Activated CD8-positive, alpha-beta T cell treated with anti-CD3 and anti-CD28 coated beads for 36 hours (primary cell): ENCODE results near the gene SLC35A2. TPM values are rescaled to one million over a fixed set of nuclear protein-coding genes. Genes with fewer than 3 reads are reported as not detected.

Source experiments
- ATAC-seq: fragments of 200-7000 bp; cut with Tn5 transposase; one replicate; pipeline ENCODE4 v1.10.0; 2021; ENCODE audit warnings: mild to moderate bottlenecking, moderate library complexity
- CTCF ChIA-PET: fragments of 350-600 bp; sonication (Branson Sonifier 250); formaldehyde crosslinking; loops from one replicate; lab custom pipeline; 2021; ENCODE audit warnings: antibody characterized with exemption; lab: Charles Lee
- POLR2A ChIA-PET: fragments of 350-600 bp; sonication (Branson Sonifier 250); formaldehyde crosslinking; loops from one replicate; lab custom pipeline; 2021; ENCODE audit warnings: antibody characterized with exemption; lab: Charles Lee
- DNase-seq: peaks from one replicate; pipeline ENCODE4 v3.0.0-alpha.2; 2020
- H3K27ac Mint-ChIP-seq: one replicate; pipeline ENCODE4 v1.8.0; 2021; ENCODE audit warnings: mild to moderate bottlenecking, mixed read lengths
- H3K27me3 Mint-ChIP-seq: one replicate; pipeline ENCODE4 v1.8.0; 2021; ENCODE audit warnings: mixed read lengths
- H3K36me3 Mint-ChIP-seq: one replicate; pipeline ENCODE4 v1.8.0; 2021; ENCODE audit warnings: low read depth, mixed read lengths
- H3K4me1 Mint-ChIP-seq: one replicate; pipeline ENCODE4 v1.8.0; 2021; ENCODE audit warnings: low read depth, mixed read lengths
- H3K4me3 Mint-ChIP-seq: one replicate; pipeline ENCODE4 v1.8.0; 2021; ENCODE audit warnings: mild to moderate bottlenecking, moderate library complexity, mixed read lengths
- H3K9me3 Mint-ChIP-seq: one replicate; pipeline ENCODE4 v1.8.0; 2021; ENCODE audit warnings: mixed read lengths
- intact Hi-C: fragments of 100-400 bp; cut with micrococcal nuclease; formaldehyde crosslinking; loops from one replicate; pipeline ENCODE4 v1.10.0; 2022
- total RNA-seq, 2 experiments: library from RNA; stranded (reverse); gene quantifications; one replicate each; pipeline ENCODE4 v1.2.3, GENCODE V29; 2021
- TF ChIP-seq, protein P1 (sequence below): fragments of 200-600 bp; IDR thresholded peaks from one replicate; pipeline ENCODE4 v1.8.0; 2022; ENCODE audit warnings: antibody characterized with exemption, mild to moderate bottlenecking

Gene SLC35A2
- total RNA-seq, result 10 to 100 TPM; 14.7 to 15.0 TPM

DNA sequence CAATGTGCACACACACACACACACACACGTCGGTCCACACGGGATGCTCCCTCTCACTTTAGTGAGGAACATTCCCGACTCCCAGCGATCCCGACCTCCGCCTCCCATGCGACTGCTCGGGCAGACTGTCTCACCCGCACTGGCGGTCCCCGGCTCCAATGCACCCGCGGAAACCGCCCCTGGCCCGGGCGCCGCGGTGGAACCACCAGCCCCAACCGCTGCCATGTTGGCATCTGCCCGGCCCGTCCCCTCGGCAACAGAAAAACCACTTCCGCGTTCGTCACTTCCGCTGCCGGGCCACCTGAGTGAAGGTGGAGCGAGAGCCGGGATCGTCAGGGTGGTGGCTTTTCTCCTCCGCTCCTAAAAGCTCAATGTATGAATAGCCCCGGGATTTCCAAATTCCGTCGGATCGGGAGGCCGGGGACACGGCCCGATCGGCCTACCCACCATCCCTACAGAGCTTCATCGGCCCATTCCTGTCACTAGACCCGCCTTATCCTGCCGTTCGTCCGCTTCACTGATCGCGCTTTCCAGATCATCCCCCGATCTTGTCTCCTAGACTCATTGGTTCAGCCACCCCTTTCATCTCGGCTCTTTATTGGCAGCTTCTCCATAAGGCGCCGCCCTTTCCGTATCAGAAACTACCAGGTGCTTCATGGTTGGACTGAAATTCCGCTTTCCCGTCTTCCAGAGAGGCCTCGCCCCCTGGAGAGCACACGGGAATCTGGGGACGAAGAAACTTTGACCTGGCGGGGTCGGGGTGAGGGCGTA is at the start of gene SLC35A2:
Gene SLC35A2, minus strand, starts transcription at position 235 of the 771 bp plus-strand sequence. Its CDS starts 10 bp downstream, at position 225.
- ATAC-seq (peak; percentile 79), DNase-seq (peak; percentile 90)
- Mint-ChIP-seq H3K4me3 (peak within 1 kb of the TSS; percentile 96), H3K27me3 (no peaks in the 10 kb centered on the region), H3K27ac (peak within 1 kb of the TSS; percentile 98), H3K36me3 (peaks cover 37% of the 10 kb centered on the region), H3K9me3 (no peaks in the 10 kb centered on the region), H3K4me1 (peaks cover 36% of the 10 kb centered on the region)
- intact Hi-C loops, result no loop called here
- ChIA-PET POLR2A (interaction anchor here (0.6 to 7.1 kb wide), 11 partner anchors 8 to 275 kb away, joined by 3 to 176 read pairs (median 7); partner anchors contain the start of genes GRIPAP1, OTUD5, PQBP1 and TIMM17B), CTCF (interaction anchor here (1.0 to 1.4 kb wide), 4 partner anchors 28 to 263 kb away, joined by 3 to 4 read pairs (median 3); no protein-coding TSS in a partner anchor)
- TF ChIP-seq, protein P1, sequence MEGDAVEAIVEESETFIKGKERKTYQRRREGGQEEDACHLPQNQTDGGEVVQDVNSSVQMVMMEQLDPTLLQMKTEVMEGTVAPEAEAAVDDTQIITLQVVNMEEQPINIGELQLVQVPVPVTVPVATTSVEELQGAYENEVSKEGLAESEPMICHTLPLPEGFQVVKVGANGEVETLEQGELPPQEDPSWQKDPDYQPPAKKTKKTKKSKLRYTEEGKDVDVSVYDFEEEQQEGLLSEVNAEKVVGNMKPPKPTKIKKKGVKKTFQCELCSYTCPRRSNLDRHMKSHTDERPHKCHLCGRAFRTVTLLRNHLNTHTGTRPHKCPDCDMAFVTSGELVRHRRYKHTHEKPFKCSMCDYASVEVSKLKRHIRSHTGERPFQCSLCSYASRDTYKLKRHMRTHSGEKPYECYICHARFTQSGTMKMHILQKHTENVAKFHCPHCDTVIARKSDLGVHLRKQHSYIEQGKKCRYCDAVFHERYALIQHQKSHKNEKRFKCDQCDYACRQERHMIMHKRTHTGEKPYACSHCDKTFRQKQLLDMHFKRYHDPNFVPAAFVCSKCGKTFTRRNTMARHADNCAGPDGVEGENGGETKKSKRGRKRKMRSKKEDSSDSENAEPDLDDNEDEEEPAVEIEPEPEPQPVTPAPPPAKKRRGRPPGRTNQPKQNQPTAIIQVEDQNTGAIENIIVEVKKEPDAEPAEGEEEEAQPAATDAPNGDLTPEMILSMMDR, result no peak

DNA sequence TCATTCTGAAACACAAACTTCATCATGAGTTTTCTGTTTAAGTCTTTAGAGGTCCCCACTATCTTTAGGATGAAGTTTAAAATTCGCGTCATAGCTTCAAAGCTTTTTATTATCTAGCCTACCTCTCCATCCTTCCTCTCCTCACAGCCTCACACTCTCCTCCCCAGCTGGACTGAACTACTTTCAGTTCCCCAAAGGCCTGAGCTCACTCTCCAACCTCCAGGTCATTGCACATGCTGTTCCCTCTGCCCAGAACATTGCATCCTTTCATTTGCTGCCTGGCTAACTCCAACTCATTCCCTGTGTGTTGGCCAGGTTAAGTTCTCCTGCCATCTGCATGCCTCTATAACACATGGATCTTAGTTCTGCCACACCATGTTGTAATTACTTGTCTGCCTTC is 48.8 kb upstream of the SLC35A2 start:
- ChIA-PET POLR2A (no interaction called here), CTCF (no interaction called here)
- intact Hi-C loops, result no loop called here
- H3K27ac Mint-ChIP-seq, result peak overlapping the region; percentile 80
- TF ChIP-seq, protein P1, result no peak
- DNase-seq, result no peak
- H3K9me3 Mint-ChIP-seq, result no peaks in the 10 kb centered on the region
- no peaks in the 10 kb centered on the region for H3K27me3 Mint-ChIP-seq
- H3K4me1 Mint-ChIP-seq, result peaks cover 23% of the 10 kb centered on the region
- peaks cover 4% of the 10 kb centered on the region for H3K36me3 Mint-ChIP-seq
- H3K4me3 Mint-ChIP-seq, result peak overlapping the region; percentile 58
- ATAC-seq, result no peak

DNA sequence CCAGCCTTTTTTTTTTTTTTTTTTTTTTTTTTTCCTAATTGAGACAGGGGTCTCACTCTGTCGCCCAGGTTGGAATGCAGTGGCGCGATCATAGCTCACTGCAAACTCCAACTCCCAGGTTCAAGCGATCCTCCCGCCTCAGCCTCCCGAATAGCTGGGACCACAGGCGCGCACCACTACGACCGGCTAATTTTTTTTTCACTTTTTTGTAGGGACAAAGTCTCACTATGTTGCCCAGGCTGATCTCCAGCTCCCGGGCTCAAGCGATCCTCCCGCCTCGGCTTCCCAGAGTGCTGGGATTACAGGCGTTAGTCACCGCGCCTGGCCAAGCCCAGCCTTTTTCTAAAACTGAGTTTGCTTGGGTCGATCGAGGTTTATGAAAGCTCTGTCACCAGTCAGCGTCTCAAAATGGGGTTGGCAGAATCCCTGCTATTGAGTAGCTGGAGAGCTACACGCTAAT is 47.2 kb upstream of the SLC35A2 start:
- H3K27ac Mint-ChIP-seq, result peak overlapping the region; percentile 100
- CTCF ChIA-PET, result interaction anchor here (0.8 to 2.1 kb wide), 5 partner anchors 13 to 158 kb away, joined by 3 to 7 read pairs (median 3); partner anchors contain the start of genes PQBP1 and TFE3
- no peak for ATAC-seq
- TF ChIP-seq, protein P1, result no peak
- DNase-seq, result peak; percentile 22
- POLR2A ChIA-PET, result interaction anchor here (1.1 to 4.7 kb wide), 4 partner anchors 14 to 84 kb away, joined by 4 to 48 read pairs (median 6); partner anchors contain the start of gene SLC35A2
- no peaks in the 10 kb centered on the region for H3K27me3 Mint-ChIP-seq
- H3K4me3 Mint-ChIP-seq, result peak overlapping the region; percentile 98
- no peaks in the 10 kb centered on the region for H3K9me3 Mint-ChIP-seq
- intact Hi-C loops, result loop anchor here (10.0 kb wide), 1 partner anchor 46 kb away; the partner anchor contains the start of gene GRIPAP1
- H3K4me1 Mint-ChIP-seq, result peaks cover 36% of the 10 kb centered on the region
- peaks cover 14% of the 10 kb centered on the region for H3K36me3 Mint-ChIP-seq

DNA sequence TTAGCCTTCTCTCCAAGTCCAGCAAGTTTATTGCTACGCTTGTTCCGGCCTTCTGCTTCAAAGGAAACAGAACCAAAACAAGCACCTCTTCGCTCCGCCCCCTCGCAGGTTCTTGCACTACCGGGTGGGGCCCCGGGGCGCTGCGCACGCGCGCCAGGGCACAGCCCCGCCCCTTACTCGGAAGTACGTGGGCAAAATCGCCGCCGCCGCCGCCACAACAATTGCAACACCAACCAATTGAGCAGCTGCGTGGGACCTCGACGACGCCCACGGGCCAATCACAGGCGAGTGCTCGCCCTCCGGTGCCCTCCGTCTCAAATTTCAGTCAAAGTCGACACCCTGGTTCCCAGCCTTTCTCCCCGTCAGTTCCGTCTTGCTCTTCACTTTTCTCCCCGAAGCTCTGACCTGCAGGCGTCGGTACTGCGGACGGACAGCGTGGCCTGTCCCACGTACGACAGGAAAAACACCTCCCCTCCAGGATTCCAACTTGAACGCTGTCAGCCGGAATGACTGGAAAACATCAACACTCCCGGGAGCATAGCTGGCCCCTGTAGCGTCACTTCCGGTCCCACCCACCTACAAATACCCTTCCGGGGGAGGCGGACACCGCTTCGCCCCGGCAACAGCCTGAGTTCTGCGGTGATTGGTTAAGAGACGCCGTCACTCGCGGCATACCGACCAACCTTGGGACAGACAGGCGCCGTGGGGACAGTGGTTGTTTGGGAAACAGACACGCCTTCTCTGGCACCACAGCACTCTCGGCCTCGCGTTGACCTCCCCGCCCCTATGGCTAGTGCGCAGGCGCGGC is 46.6 kb upstream of the SLC35A2 start:
- ATAC-seq (peak; percentile 85), DNase-seq (peak; percentile 95)
- H3K36me3 Mint-ChIP-seq, result peaks cover 16% of the 10 kb centered on the region
- POLR2A ChIA-PET, result interaction anchor here (1.0 to 4.7 kb wide), 8 partner anchors 12 to 84 kb away, joined by 3 to 48 read pairs (median 6); partner anchors contain the start of gene SLC35A2
- peak overlapping the region; percentile 100 for H3K27ac Mint-ChIP-seq
- no peaks in the 10 kb centered on the region for H3K27me3 Mint-ChIP-seq
- TF ChIP-seq, protein P1, result no peak
- CTCF ChIA-PET, result interaction anchor here (0.8 to 2.1 kb wide), 4 partner anchors 52 to 157 kb away, joined by 3 to 7 read pairs (median 4); partner anchors contain the start of genes PQBP1 and TFE3
- H3K4me3 Mint-ChIP-seq, result peak overlapping the region; percentile 98
- intact Hi-C loops, result loop anchor here (10.0 kb wide), 1 partner anchor 47 kb away; the partner anchor contains the start of gene GRIPAP1
- no peaks in the 10 kb centered on the region for H3K9me3 Mint-ChIP-seq
- peaks cover 42% of the 10 kb centered on the region for H3K4me1 Mint-ChIP-seq
